Measurements from ENCODE around the gene KPNA2. TPM values are rescaled to one million over a fixed set of nuclear protein-coding genes. Genes with fewer than 3 reads are reported as not detected.

KPNA2 gene
- total and polyA plus RNA-seq, 10 of the 15 experiments (the other 5 are each of a cell fraction or from before 2014, with no cell fraction given) = 202 to 731 (median 283) TPM

DNA sequence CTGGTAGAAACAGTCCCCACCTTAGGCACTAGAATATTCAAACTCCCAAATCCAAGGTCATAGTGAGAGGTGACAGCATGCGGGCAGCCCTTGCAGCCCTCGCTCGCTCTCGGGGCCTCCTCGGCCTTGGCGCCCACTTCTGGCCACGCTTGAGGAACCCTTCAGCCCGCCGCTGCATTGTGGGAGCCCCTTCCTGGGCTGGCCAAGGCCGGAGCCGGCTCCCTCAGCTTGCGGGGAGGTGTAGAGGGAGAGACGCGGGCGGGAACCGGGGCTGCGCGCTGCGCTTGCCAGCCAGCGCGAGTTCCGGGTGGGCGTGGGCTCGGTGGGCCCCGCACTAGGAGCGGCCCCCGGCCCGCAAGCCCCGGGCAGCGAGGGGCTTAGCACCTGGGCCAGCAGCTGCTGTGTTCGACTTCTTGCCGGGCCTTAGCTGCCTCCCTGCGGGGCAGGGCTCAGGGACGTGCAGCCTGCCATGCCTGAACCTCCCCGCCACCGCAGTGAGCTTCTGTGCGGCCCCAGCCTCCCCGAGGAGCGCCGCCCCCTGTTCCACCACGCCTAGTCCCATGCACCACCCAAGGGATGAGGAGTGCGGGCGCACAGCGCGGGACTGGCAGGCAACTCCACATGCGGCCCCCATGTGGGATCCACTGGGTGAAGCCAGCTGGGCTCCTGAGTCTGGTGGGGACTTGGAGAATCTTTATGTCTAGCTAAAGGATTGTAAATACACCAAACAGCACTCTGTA lies 45.0 kb downstream of the KPNA2 start:
- Histone ChIP-seq H4K20me1 (ENCODE audit: control insufficient read depth, insufficient read depth) (no peaks in the 10 kb centered on the region), H3K27me3 (replicated peaks in 1 of 2; ENCODE audit: control insufficient read depth in 2 of 2, insufficient read depth in 2 of 2, low read length in 1 of 2) (no peaks in the 10 kb centered on the region), H3K4me2 (ENCODE audit: control insufficient read depth, insufficient read depth) (no peak overlapping the region), H3K9ac (ENCODE audit: control insufficient read depth, insufficient read depth, low read length) (no peak overlapping the region), H3K4me3 (no peak overlapping the region), H3K4me1 (ENCODE audit: control insufficient read depth, insufficient read depth, low read length) (peaks cover 1% of the 10 kb centered on the region), H3K9me3 (replicated peaks; ENCODE audit: control insufficient read depth, insufficient read depth, low read length) (no peaks in the 10 kb centered on the region; the same call in 2 of the 3 replicates), H3K36me3 (ENCODE audit: control insufficient read depth in 2 of 2, insufficient read depth in 2 of 2, low read length in 1 of 2) (no peaks in the 10 kb centered on the region), H3K27ac (ENCODE audit: control insufficient read depth, insufficient read depth) (no peak overlapping the region), H3K79me2 (ENCODE audit: control insufficient read depth, insufficient read depth, low read length) (no peaks in the 10 kb centered on the region), H2AFZ (ENCODE audit: control insufficient read depth, low read depth, low read length) (no peak overlapping the region)
- intact Hi-C loops (cut with micrococcal nuclease; ENCODE audit: unreplicated experiment) (no loop called here), in situ Hi-C loops (cut with MboI) (no loop called here)
- WGBS (ENCODE audit: insufficient coverage, insufficient replicate concordance, low lambda C conversion rate, missing lambda C conversion rate) = 86% methylated on average over 36 of the region's 46 CpGs
- SMC1A ChIA-PET (ENCODE audit: uncharacterized antibody, unreplicated experiment) = no interaction called here
- BruUV-seq (replicated peaks) = no TSS peak
- CTCF ChIA-PET = no interaction called here
- DNase-seq (ENCODE audit: low read depth, low spot score) = no peak
- POLR2A ChIA-PET = interaction anchor here (0.6 kb wide), 1 partner anchor 342 kb away, joined by 3 read pairs; no protein-coding TSS in a partner anchor
- no peak for ATAC-seq
- FAIRE-seq = no peak
- RAD21 ChIA-PET (ENCODE audit: unreplicated experiment) = interaction anchor here (0.6 kb wide), 1 partner anchor 29 kb away, joined by 3 read pairs; no protein-coding TSS in a partner anchor
- TF ChIP-seq JUNB (IDR thresholded peaks at IDR 0.05) (no peak), TARDBP (IDR thresholded peaks at IDR 0.05; ENCODE audit: borderline replicate concordance) (no peak), STAT3 (IDR thresholded peaks at IDR 0.05; ENCODE audit: low read depth, low read length) (no peak), YBX1 (IDR thresholded peaks at IDR 0.05) (no peak), IKZF2 (IDR thresholded peaks at IDR 0.05) (no peak), ZBED1 (IDR thresholded peaks at IDR 0.05; ENCODE audit: borderline replicate concordance) (no peak), HDAC2 (IDR thresholded peaks at IDR 0.05) (no peak), NFIC (IDR thresholded peaks at IDR 0.05; ENCODE audit: low read depth, low read length) (no peak), PAX5 (IDR thresholded peaks at IDR 0.05; ENCODE audit: borderline replicate concordance, low read depth, low read length) (no peak), SUZ12 (IDR thresholded peaks at IDR 0.05; ENCODE audit: unreplicated experiment) (no peak), SMC3 (IDR thresholded peaks at IDR 0.05; ENCODE audit: borderline replicate concordance, low read length) (no peak), ETV6 (conservative IDR thresholded peaks at IDR 0.05 in 1 of 2, IDR thresholded peaks at IDR 0.05 in 1 of 2; ENCODE audit: borderline replicate concordance in 1 of 2, low read depth in 1 of 2) (no peak), ZSCAN29 (IDR thresholded peaks at IDR 0.05) (no peak), CBFB (IDR thresholded peaks at IDR 0.05; ENCODE audit: low read depth) (no peak), SREBF2 (IDR thresholded peaks at IDR 0.05; ENCODE audit: low read length) (no peak)
- TF ChIP-seq, protein P1, sequence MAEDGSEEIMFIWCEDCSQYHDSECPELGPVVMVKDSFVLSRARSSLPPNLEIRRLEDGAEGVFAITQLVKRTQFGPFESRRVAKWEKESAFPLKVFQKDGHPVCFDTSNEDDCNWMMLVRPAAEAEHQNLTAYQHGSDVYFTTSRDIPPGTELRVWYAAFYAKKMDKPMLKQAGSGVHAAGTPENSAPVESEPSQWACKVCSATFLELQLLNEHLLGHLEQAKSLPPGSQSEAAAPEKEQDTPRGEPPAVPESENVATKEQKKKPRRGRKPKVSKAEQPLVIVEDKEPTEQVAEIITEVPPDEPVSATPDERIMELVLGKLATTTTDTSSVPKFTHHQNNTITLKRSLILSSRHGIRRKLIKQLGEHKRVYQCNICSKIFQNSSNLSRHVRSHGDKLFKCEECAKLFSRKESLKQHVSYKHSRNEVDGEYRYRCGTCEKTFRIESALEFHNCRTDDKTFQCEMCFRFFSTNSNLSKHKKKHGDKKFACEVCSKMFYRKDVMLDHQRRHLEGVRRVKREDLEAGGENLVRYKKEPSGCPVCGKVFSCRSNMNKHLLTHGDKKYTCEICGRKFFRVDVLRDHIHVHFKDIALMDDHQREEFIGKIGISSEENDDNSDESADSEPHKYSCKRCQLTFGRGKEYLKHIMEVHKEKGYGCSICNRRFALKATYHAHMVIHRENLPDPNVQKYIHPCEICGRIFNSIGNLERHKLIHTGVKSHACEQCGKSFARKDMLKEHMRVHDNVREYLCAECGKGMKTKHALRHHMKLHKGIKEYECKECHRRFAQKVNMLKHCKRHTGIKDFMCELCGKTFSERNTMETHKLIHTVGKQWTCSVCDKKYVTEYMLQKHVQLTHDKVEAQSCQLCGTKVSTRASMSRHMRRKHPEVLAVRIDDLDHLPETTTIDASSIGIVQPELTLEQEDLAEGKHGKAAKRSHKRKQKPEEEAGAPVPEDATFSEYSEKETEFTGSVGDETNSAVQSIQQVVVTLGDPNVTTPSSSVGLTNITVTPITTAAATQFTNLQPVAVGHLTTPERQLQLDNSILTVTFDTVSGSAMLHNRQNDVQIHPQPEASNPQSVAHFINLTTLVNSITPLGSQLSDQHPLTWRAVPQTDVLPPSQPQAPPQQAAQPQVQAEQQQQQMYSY (CRISPR knock-in tag; IDR thresholded peaks at IDR 0.05) = no peak
- TF ChIP-seq, protein P2, sequence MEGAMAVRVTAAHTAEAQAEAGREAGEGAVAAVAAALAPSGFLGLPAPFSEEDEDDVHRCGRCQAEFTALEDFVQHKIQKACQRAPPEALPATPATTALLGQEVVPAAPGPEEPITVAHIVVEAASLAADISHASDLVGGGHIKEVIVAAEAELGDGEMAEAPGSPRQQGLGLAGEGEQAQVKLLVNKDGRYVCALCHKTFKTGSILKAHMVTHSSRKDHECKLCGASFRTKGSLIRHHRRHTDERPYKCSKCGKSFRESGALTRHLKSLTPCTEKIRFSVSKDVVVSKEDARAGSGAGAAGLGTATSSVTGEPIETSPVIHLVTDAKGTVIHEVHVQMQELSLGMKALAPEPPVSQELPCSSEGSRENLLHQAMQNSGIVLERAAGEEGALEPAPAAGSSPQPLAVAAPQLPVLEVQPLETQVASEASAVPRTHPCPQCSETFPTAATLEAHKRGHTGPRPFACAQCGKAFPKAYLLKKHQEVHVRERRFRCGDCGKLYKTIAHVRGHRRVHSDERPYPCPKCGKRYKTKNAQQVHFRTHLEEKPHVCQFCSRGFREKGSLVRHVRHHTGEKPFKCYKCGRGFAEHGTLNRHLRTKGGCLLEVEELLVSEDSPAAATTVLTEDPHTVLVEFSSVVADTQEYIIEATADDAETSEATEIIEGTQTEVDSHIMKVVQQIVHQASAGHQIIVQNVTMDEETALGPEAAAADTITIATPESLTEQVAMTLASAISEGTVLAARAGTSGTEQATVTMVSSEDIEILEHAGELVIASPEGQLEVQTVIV (IDR thresholded peaks at IDR 0.05; ENCODE audit: borderline replicate concordance, partially characterized antibody) = no peak

Measured in GM12878 (cell line).